Neutrophil (primary cell): ENCODE results near the gene APOL5.

ENCODE experiments used
- H3K27ac ChIP-seq: fragments of 200-600 bp; sonication (generic); 2 replicates; pipeline ENCODE4 v1.5.1; 2016; ENCODE audit warnings: mild to moderate bottlenecking, moderate library complexity
- H3K27me3 ChIP-seq: fragments of 200-600 bp; sonication (generic); 2 replicates; pipeline ENCODE4 v1.6.0; 2016; ENCODE audit warnings: mild to moderate bottlenecking
- H3K36me3 ChIP-seq: fragments of 200-600 bp; sonication (generic); 2 replicates; pipeline ENCODE4 v1.5.1; 2017
- H3K4me1 ChIP-seq, 2 experiments: fragments of 200-600 bp in 1 of 2; sonication (generic) in 1 of 2; 1 replicate in 1 of 2; 2 replicates in 1 of 2; pipeline versions ENCODE4 v1.5.1 to v1.6.1; 2013 to 2016; ENCODE audit warnings: low read depth in 1 of 2, low read length in 1 of 2, mild to moderate bottlenecking in 1 of 2, moderate library complexity in 1 of 2; ENCODE audit not compliant: control insufficient read depth in 1 of 2, insufficient read depth in 1 of 2
- H3K4me3 ChIP-seq, 2 experiments: fragments of 200-600 bp in 1 of 2; sonication (generic) in 1 of 2; 1 replicate in 1 of 2; 2 replicates in 1 of 2; pipeline ENCODE4 v1.5.1; 2013 to 2016; ENCODE audit warnings: low read depth in 1 of 2, low read length in 1 of 2, mild to moderate bottlenecking in 1 of 2, moderate library complexity in 1 of 2
- H3K9me3 ChIP-seq: fragments of 200-600 bp; sonication (generic); 2 replicates; pipeline ENCODE4 v1.5.1; 2016
- CTCF ChIP-seq: fragments of 200-600 bp; sonication (generic); IDR thresholded peaks from 2 replicates; pipeline ENCODE4 v1.5.1; 2016; ENCODE audit warnings: antibody characterized with exemption

Gene APOL5

GRCh38 chr22:35726933-35727332 lies 9.3 kb downstream of the APOL5 start:
- Histone ChIP-seq H3K9me3 (no peaks in the 10 kb centered on the region), H3K27ac (no peak overlapping the region), H3K27me3 (no peaks in the 10 kb centered on the region), H3K36me3 (no peaks in the 10 kb centered on the region), H3K4me3 (no peak overlapping the region), H3K4me1 (no peaks in the 10 kb centered on the region)
- no peak for TF ChIP-seq CTCF

DNA sequence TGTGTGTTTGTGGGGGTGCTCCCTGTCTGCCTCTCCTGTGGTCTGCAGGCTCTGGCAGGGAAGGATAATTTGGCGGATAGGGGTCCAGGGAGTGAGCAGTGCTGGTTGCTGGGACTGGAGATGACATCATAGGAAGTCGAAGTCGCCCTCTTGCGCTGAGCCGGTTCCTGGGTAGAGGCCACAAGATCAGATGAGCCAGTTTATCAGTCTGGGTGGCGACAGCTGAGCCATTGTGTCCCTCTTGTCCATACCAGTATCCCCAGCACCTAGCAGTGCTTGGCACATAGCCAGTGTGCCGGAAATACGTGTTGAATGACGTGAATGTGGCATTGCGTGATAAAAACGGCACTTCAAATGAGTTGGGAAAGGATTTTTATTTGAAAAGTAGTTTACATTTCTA lies 9.8 kb downstream of the APOL5 start:
- H3K4me3 ChIP-seq: no peak overlapping the region
- H3K27ac ChIP-seq: no peak overlapping the region
- no peaks in the 10 kb centered on the region for H3K36me3 ChIP-seq
- H3K9me3 ChIP-seq: no peaks in the 10 kb centered on the region
- H3K4me1 ChIP-seq: no peaks in the 10 kb centered on the region
- no peak for TF ChIP-seq CTCF
- H3K27me3 ChIP-seq: no peaks in the 10 kb centered on the region

GRCh38 chr22:35728639-35729308 lies 11.1 kb downstream of the APOL5 start:
- H3K4me3 ChIP-seq: no peak overlapping the region
- H3K36me3 ChIP-seq: no peaks in the 10 kb centered on the region
- H3K27me3 ChIP-seq: no peaks in the 10 kb centered on the region
- H3K27ac ChIP-seq: no peak overlapping the region
- no peaks in the 10 kb centered on the region for H3K9me3 ChIP-seq
- TF ChIP-seq CTCF: no peak
- H3K4me1 ChIP-seq: no peaks in the 10 kb centered on the region

DNA sequence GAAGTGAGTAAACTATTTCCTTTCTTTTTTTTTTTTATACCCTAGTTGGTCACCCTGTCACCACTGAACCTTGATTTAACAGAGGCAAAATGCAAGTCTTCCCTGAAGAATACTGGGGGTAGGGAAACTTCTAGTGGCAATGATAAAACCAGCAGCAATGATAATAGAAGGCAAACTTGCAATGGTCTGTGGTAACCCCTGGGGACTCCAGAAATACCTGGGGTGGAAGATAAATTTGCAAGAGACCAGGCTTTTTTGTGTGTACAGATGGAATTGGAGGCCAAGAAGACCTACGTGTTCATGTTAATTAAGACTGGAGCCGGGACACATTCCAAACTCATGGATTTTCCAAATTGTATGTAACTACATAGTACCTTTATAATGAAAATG lies 11.6 kb downstream of the APOL5 start:
- Histone ChIP-seq H3K27ac (no peak overlapping the region), H3K4me3 (no peak overlapping the region), H3K36me3 (no peaks in the 10 kb centered on the region), H3K27me3 (no peaks in the 10 kb centered on the region), H3K9me3 (no peaks in the 10 kb centered on the region), H3K4me1 (no peaks in the 10 kb centered on the region)
- no peak for TF ChIP-seq CTCF

GRCh38 chr22:35731321-35731720 lies 13.6 kb downstream of the APOL5 start:
- Histone ChIP-seq H3K27ac (no peak overlapping the region), H3K27me3 (no peaks in the 10 kb centered on the region), H3K4me1 (no peaks in the 10 kb centered on the region), H3K9me3 (no peaks in the 10 kb centered on the region), H3K4me3 (no peak overlapping the region), H3K36me3 (no peaks in the 10 kb centered on the region)
- TF ChIP-seq CTCF: no peak
